Umbilical cord (tissue), 2 donors: ENCODE data around the gene NCOA3. TPM values are rescaled to one million over a fixed set of nuclear protein-coding genes. Genes with fewer than 3 reads are reported as not detected.

Experiments
- DNase-seq: peaks from one replicate; pipeline ENCODE4 v3.0.0-alpha.2; 2015; ENCODE audit warnings: low spot score
- total RNA-seq: library from RNA; depleted of rRNA; stranded (reverse); fragments of >200 nt; gene quantifications from one replicate; pipeline ENCODE4 v1.2.3, GENCODE V29; 2014; ENCODE audit warnings: low replicate concordance; ENCODE audit not compliant: insufficient read depth

The NCOA3 gene
- total RNA-seq, 1 donor from 2014 or later, result 31.5 TPM

GRCh38 chr20:47677635-47678453 is 176.2 kb downstream of the NCOA3 start:
- DNase-seq, result peak; percentile 32

GRCh38 chr20:47678536-47678935 is 176.8 kb downstream of the NCOA3 start:
- DNase-seq, result no peak

GRCh38 chr20:47679462-47679861 is 177.8 kb downstream of the NCOA3 start:
- no peak for DNase-seq

GRCh38 chr20:47680804-47681529 is 179.3 kb downstream of the NCOA3 start:
- DNase-seq, result no peak

GRCh38 chr20:47682028-47682783 is 180.5 kb downstream of the NCOA3 start:
- peak; percentile 95 for DNase-seq

GRCh38 chr20:47682916-47683315 is 181.2 kb downstream of the NCOA3 start:
- no peak for DNase-seq

- DNase-seq, result no peak
Measured at GRCh38 chr20:47684306-47685080, 182.8 kb downstream of the NCOA3 start.

GRCh38 chr20:47686545-47686944 is 184.9 kb downstream of the NCOA3 start:
- DNase-seq, result peak; percentile 60

- DNase-seq, result no peak
Measured at GRCh38 chr20:47687095-47687987, 185.7 kb downstream of the NCOA3 start.

GRCh38 chr20:47688385-47689381 is 187.0 kb downstream of the NCOA3 start:
- DNase-seq, result no peak

GRCh38 chr20:47689731-47690130 is 188.0 kb downstream of the NCOA3 start:
- DNase-seq, result no peak

- no peak for DNase-seq
Measured at GRCh38 chr20:47691625-47692024, 189.9 kb downstream of the NCOA3 start.

GRCh38 chr20:47694021-47694818 is 192.5 kb downstream of the NCOA3 start:
- DNase-seq, result no peak

- no peak for DNase-seq
Measured at GRCh38 chr20:47696856-47697255, 195.2 kb downstream of the NCOA3 start.

GRCh38 chr20:47698142-47698541 is 196.5 kb downstream of the NCOA3 start:
- DNase-seq, result no peak

GRCh38 chr20:47699818-47700217 is 198.1 kb downstream of the NCOA3 start:
- no peak for DNase-seq

- DNase-seq, result peak; percentile 31
Measured at GRCh38 chr20:47700327-47700726, 198.6 kb downstream of the NCOA3 start.

GRCh38 chr20:47701612-47702011 is 199.9 kb downstream of the NCOA3 start:
- no peak for DNase-seq
